Limb (tissue), 2 donors: ENCODE measurements around the gene DGKI.

Experiments
- DNase-seq, 2 donors: peaks; one replicate each; pipeline ENCODE4 v3.0.0-alpha.2; 2016; ENCODE audit errors: extremely low spot score in 2 of 2

The DGKI gene

GRCh38 chr7:137657476-137658189 lies 189.1 kb downstream of the DGKI start:
- DNase-seq, result no peak

- DNase-seq, result no peak
Observed at GRCh38 chr7:137656850-137657232, 189.9 kb downstream of the DGKI start.

GRCh38 chr7:137656227-137656849 lies 190.4 kb downstream of the DGKI start:
- peak; percentile 73 to 86 for DNase-seq

GRCh38 chr7:137655804-137656203 lies 191.0 kb downstream of the DGKI start:
- no peak for DNase-seq

GRCh38 chr7:137652721-137653120 lies 194.1 kb downstream of the DGKI start:
- DNase-seq, result no peak

- DNase-seq, result no peak
Observed at GRCh38 chr7:137647905-137648565, 198.7 kb downstream of the DGKI start.

GRCh38 chr7:137642472-137642871 lies 204.3 kb downstream of the DGKI start:
- no peak for DNase-seq

- DNase-seq, result no peak
Observed at GRCh38 chr7:137642031-137642430, 204.7 kb downstream of the DGKI start.

- no peak for DNase-seq
Observed at GRCh38 chr7:137636376-137636775, 210.4 kb downstream of the DGKI start.

GRCh38 chr7:137635874-137636273 lies 210.9 kb downstream of the DGKI start:
- no peak for DNase-seq

GRCh38 chr7:137635132-137635531 lies 211.6 kb downstream of the DGKI start:
- no peak for DNase-seq

- no peak for DNase-seq
Observed at GRCh38 chr7:137634356-137634755, 212.4 kb downstream of the DGKI start.

- DNase-seq, result no peak
Observed at GRCh38 chr7:137633133-137633532, 213.6 kb downstream of the DGKI start.

- DNase-seq, result no peak
Observed at GRCh38 chr7:137628216-137628615, 218.6 kb downstream of the DGKI start.

GRCh38 chr7:137626469-137627067 lies 220.2 kb downstream of the DGKI start:
- peak; percentile 15 to 65 for DNase-seq

- DNase-seq, result no peak
Observed at GRCh38 chr7:137625197-137625596, 221.6 kb downstream of the DGKI start.

GRCh38 chr7:137619181-137619580 lies 227.6 kb downstream of the DGKI start:
- DNase-seq, result no peak

- no peak for DNase-seq
Observed at GRCh38 chr7:137618748-137619147, 228.0 kb downstream of the DGKI start.

- no peak for DNase-seq
Observed at GRCh38 chr7:137613006-137613525, 233.7 kb downstream of the DGKI start.

GRCh38 chr7:137611606-137612005 lies 235.2 kb downstream of the DGKI start:
- no peak for DNase-seq

- no peak for DNase-seq
Observed at GRCh38 chr7:137609500-137609899, 237.3 kb downstream of the DGKI start.

GRCh38 chr7:137606061-137606674 lies 240.6 kb downstream of the DGKI start:
- peak in 1 of 2 donors; percentile 67 for DNase-seq
